Adrenal gland (tissue), 12 donors: ENCODE data around the gene IL1RAP. TPM values are rescaled to one million over a fixed set of nuclear protein-coding genes. Genes with fewer than 3 reads are reported as not detected.

Source experiments
- DNase-seq, 7 donors: peaks; one replicate each; pipeline ENCODE4 v3.0.0-alpha.2; 2019 to 2020
- H3K27ac ChIP-seq, 5 donors: fragments of 200-600 bp; sonication (generic) in 4 of 5; 1 replicate in 3 of 5; 2 replicates in 2 of 5; pipeline versions ENCODE4 v1.5.1 to v1.8.0; 2016 to 2020; ENCODE audit warnings: mild to moderate bottlenecking in 1 of 5
- H3K27me3 ChIP-seq: fragments of 200-600 bp; 2 replicates; pipeline ENCODE4 v1.8.0; 2021
- H3K36me3 ChIP-seq, 2 donors: fragments of 200-600 bp; replicated peaks in 1 of 2; 1 replicate in 1 of 2; 2 replicates in 1 of 2; pipeline versions ENCODE4 v1.5.1 to v1.8.0; 2018 to 2022
- H3K4me1 ChIP-seq, 2 donors: fragments of 200-600 bp; replicated peaks in 1 of 2; 1 replicate in 1 of 2; 2 replicates in 1 of 2; pipeline versions ENCODE4 v1.5.1 to v1.8.0; 2018 to 2021
- H3K4me3 ChIP-seq, 4 donors: fragments of 200-600 bp; sonication (generic) in 3 of 4; one replicate each; pipeline ENCODE4 v1.5.1; 2016 to 2018
- H3K9me3 ChIP-seq, 3 donors: fragments of 200-600 bp; sonication (generic) in 1 of 3; replicated peaks in 1 of 3; 1 replicate in 2 of 3; 2 replicates in 1 of 3; pipeline versions ENCODE4 v1.5.1 to v1.8.0; 2016 to 2021
- CTCF ChIP-seq, 6 experiments: fragments of 450-650 bp in 4 of 6; fragments of 200-600 bp in 2 of 6; sonication (generic) in 1 of 6; IDR thresholded peaks; 1 replicate in 5 of 6; 2 replicates in 1 of 6; pipeline versions ENCODE4 v1.5.1 to v1.8.0; 2016 to 2021; ENCODE audit warnings: antibody characterized with exemption in 6 of 6, mild to moderate bottlenecking in 2 of 6, moderate library complexity in 1 of 6
- POLR2A ChIP-seq, 2 donors: fragments of 450-650 bp; IDR thresholded peaks; one replicate each; pipeline ENCODE4 v1.6.1; 2017; ENCODE audit warnings: antibody characterized with exemption in 2 of 2, mild to moderate bottlenecking in 2 of 2, moderate library complexity in 1 of 2
- WGBS, 4 donors: extraction: QIAGEN DNeasy Blood & Tissue Kit in 2 of 4; methylation state at CpG; one replicate each; pipeline versions ENCODE4 v1.1.5 to v1.1.7; 2013 to 2017; 5-methylcytosine and 5-hydroxymethylcytosine counted together
- intact Hi-C, 2 donors: fragments of 100-400 bp; cut with DNase I; formaldehyde crosslinking; loops; one replicate each; pipeline versions ENCODE4 v1.14.1 to v1.15.0; 2022 to 2023
- polyA plus RNA-seq, 3 donors: library from polyadenylated mRNA; stranded (reverse); fragments of 200-250 nt in 2 of 3; fragments of 350-450 nt in 1 of 3; fragmentation: Illumina TruSeq in 1 of 3; extraction: RNeasy Lipid Tissue Mini Kit (QIAGEN cat#74804) in 1 of 3; gene quantifications; one replicate each; pipeline ENCODE4 v1.2.3, GENCODE V29; 2013 to 2014
- total RNA-seq, 9 donors: library from RNA; depleted of rRNA in 4 of 9; stranded (reverse); fragments of >200 nt in 4 of 9; fragments of 120-200 nt in 1 of 9; fragmentation: NEBNext Ultra II Directional in 1 of 9; extraction: Animal tissue kit (Norgen Biotek cat#: 25700) in 1 of 9; gene quantifications; one replicate each; pipeline versions ENCODE4 v1.1.0 to v1.2.4, GENCODE V29; 2013 to 2023
- donor health status: healthy with polysubstance abuse.
- donor health status: Bipolar disorder and iron deficiency.
- donor health status: DM: yes; HTN: yes; CAD: no.
- donor health status: DM: no; HTN: no; CAD: no.
- donor health status: DM: no; HTN: no; CAD: no.
- donor health status: DM: yes; HTN: yes; CAD: no.

Gene IL1RAP
- total and polyA plus RNA-seq, 12 donors = 0.97 to 17.1 (median 6.7) TPM

DNA sequence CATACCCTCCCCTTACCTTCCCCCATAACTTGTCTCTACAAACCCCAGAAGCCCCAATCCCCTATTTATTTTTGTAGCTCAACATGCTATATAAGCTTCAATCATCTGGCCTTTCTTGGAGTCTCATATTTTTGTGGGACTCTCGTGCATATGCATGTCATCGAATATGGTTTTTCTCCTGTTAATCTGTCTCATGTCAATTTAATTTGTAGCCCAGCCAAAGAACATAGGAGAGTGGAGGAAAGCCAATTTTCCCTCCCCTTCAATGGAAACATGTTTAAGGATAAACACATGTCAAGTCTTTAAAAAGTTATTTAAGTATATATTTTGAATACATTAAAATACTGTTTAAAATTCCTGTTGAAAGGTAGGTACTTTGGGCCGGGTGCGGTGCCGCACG is 176.4 kb downstream of the IL1RAP start:
- Histone ChIP-seq H3K27me3 (no peaks in the 10 kb centered on the region), H3K4me1 (no peaks in the 10 kb centered on the region), H3K4me3 (no peak overlapping the region), H3K27ac (no peak overlapping the region), H3K9me3 (peaks cover 0 to 3% (median 0%) of the 10 kb centered on the region in 3 donors), H3K36me3 (no peaks in the 10 kb centered on the region)
- intact Hi-C loops = loop anchor here in 1 of 2 donors (2.0 kb wide), 1 partner anchor 37 kb away; no protein-coding TSS in a partner anchor
- DNase-seq = no peak
- TF ChIP-seq CTCF (IDR thresholded peaks at IDR 0.05) = no peak
- no peak for TF ChIP-seq POLR2A (IDR thresholded peaks at IDR 0.05)
- 83 to 89% (median 86%) methylated on average over 6 of the region's 6 CpGs for WGBS, 4 donors

DNA sequence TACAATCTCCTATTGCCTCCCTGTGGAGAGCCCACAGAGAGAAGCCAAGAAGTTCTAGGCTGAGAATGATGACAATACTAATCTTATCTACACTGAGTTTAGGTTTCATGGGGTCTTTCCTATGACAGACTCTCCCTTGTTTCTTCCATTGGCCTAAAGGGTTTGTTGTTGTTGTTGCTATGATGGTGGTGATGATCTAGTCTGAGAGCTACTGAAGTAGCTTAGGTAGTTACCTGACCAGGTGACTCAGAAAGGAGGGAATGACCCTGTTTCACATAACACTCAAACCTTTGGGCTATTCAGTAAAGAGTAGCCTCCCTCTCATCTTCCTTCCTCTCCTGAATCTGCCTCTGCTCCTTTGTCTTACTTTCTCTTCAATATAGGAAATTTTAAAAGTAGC is 178.4 kb downstream of the IL1RAP start:
- intact Hi-C loops = no loop called here
- Histone ChIP-seq H3K4me1 (no peaks in the 10 kb centered on the region), H3K4me3 (no peak overlapping the region), H3K9me3 (peaks cover 0 to 1% (median 0%) of the 10 kb centered on the region in 3 donors), H3K36me3 (no peaks in the 10 kb centered on the region), H3K27me3 (no peaks in the 10 kb centered on the region), H3K27ac (no peak overlapping the region)
- no peak for DNase-seq
- TF ChIP-seq POLR2A (IDR thresholded peaks at IDR 0.05) (no peak), CTCF (IDR thresholded peaks at IDR 0.05) (no peak)

GRCh38 chr3:190694335-190695001 is 180.6 kb downstream of the IL1RAP start:
- no peak for TF ChIP-seq POLR2A (IDR thresholded peaks at IDR 0.05)
- no peak for TF ChIP-seq CTCF (IDR thresholded peaks at IDR 0.05)
- intact Hi-C loops = loop anchor here in 1 of 2 donors (5.0 kb wide), 1 partner anchor 182 kb away; the partner anchor contains the start of gene IL1RAP
- no peaks in the 10 kb centered on the region for H3K27me3 ChIP-seq
- no peak overlapping the region for H3K4me3 ChIP-seq
- peaks cover 0 to 8% of the 10 kb centered on the region in 2 donors for H3K4me1 ChIP-seq
- no peak overlapping the region for H3K27ac ChIP-seq
- H3K9me3 ChIP-seq = no peaks in the 10 kb centered on the region
- no peaks in the 10 kb centered on the region for H3K36me3 ChIP-seq
- no peak for DNase-seq
- 65 to 81% (median 73%) methylated on average over 3 of the region's 3 CpGs for WGBS, 4 donors

DNA sequence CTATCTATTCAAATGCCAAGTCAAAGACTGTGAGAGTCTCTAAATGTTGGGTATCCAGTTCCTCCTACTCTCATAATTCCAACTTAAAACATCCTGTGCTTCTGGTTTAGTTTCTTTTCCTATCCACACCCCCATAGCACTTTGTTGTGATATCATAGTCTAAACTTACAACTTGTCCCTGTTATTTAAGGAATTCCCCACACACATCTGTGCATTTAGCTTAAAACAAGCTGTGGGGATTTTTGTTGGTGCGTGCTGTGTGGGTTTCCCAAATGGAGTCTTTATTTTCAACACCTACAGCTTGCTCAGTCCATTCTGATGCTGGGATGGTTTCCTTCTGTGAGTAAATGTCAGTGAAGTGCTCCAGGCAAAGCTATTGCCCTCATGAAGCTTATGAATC is 181.3 kb downstream of the IL1RAP start:
- 86 to 100% (median 91%) methylated on average over 1 of the region's 1 CpG for WGBS, 4 donors
- Histone ChIP-seq H3K4me1 (peaks cover 0 to 8% of the 10 kb centered on the region in 2 donors), H3K36me3 (no peaks in the 10 kb centered on the region), H3K27me3 (no peaks in the 10 kb centered on the region), H3K4me3 (no peak overlapping the region), H3K9me3 (no peaks in the 10 kb centered on the region), H3K27ac (no peak overlapping the region)
- intact Hi-C loops = loop anchor here in 1 of 2 donors (5.0 kb wide), 1 partner anchor 183 kb away; the partner anchor contains the start of gene IL1RAP
- DNase-seq = no peak
- no peak for TF ChIP-seq POLR2A (IDR thresholded peaks at IDR 0.05)
- TF ChIP-seq CTCF (IDR thresholded peaks at IDR 0.05) = no peak
